NCI-H2107 (cell line): ENCODE measurements around the gene SEPTIN7.

Source experiments
- DNase-seq: peaks from one replicate; lab custom pipeline; 2025; lab: John Stamatoyannopoulos, UW

The SEPTIN7 gene

GRCh38 chr7:35787925-35788324, 12.9 kb upstream of the SEPTIN7 start:
- no peak for DNase-seq

GRCh38 chr7:35792472-35792871, 8.4 kb upstream of the SEPTIN7 start:
- no peak for DNase-seq

- no peak for DNase-seq
Observed at GRCh38 chr7:35792873-35793489, 7.9 kb upstream of the SEPTIN7 start.

- no peak for DNase-seq
Observed at GRCh38 chr7:35797311-35797710, 3.5 kb upstream of the SEPTIN7 start.

GRCh38 chr7:35799846-35800717, 775 bp upstream of the SEPTIN7 start:
- DNase-seq: peak; percentile 94

GRCh38 chr7:35801392-35802101, 690 bp downstream of the SEPTIN7 start:
- DNase-seq: peak; percentile 81

- DNase-seq: no peak
Observed at GRCh38 chr7:35802102-35802466, 1.2 kb downstream of the SEPTIN7 start.

- no peak for DNase-seq
Observed at GRCh38 chr7:35802649-35803048, 1.8 kb downstream of the SEPTIN7 start.

- DNase-seq: no peak
Observed at GRCh38 chr7:35804231-35804970, 3.5 kb downstream of the SEPTIN7 start.

- no peak for DNase-seq
Observed at GRCh38 chr7:35805876-35806275, 5.0 kb downstream of the SEPTIN7 start.

GRCh38 chr7:35816514-35816913, 15.7 kb downstream of the SEPTIN7 start:
- no peak for DNase-seq

- no peak for DNase-seq
Observed at GRCh38 chr7:35817181-35817580, 16.3 kb downstream of the SEPTIN7 start.

- no peak for DNase-seq
Observed at GRCh38 chr7:35817930-35818329, 17.1 kb downstream of the SEPTIN7 start.

GRCh38 chr7:35818513-35818912, 17.7 kb downstream of the SEPTIN7 start:
- no peak for DNase-seq

GRCh38 chr7:35819310-35819709, 18.5 kb downstream of the SEPTIN7 start:
- DNase-seq: no peak

- no peak for DNase-seq
Observed at GRCh38 chr7:35819954-35820703, 19.3 kb downstream of the SEPTIN7 start.

- DNase-seq: no peak
Observed at GRCh38 chr7:35820858-35821257, 20.0 kb downstream of the SEPTIN7 start.

- no peak for DNase-seq
Observed at GRCh38 chr7:35823440-35823839, 22.6 kb downstream of the SEPTIN7 start.

GRCh38 chr7:35825974-35826373, 25.1 kb downstream of the SEPTIN7 start:
- DNase-seq: no peak

GRCh38 chr7:35826751-35827150, 25.9 kb downstream of the SEPTIN7 start:
- no peak for DNase-seq

GRCh38 chr7:35828817-35829216, 28.0 kb downstream of the SEPTIN7 start:
- no peak for DNase-seq

GRCh38 chr7:35831208-35831607, 30.4 kb downstream of the SEPTIN7 start:
- DNase-seq: no peak
